ENCODE data around the gene GPC1.

GPC1 gene

GRCh38 chr2:240445961-240446663, 10.6 kb downstream of the GPC1 start:
- no peak for DNase-seq

GRCh38 chr2:240446664-240447175, 11.3 kb downstream of the GPC1 start:
- no peak for DNase-seq

DNA sequence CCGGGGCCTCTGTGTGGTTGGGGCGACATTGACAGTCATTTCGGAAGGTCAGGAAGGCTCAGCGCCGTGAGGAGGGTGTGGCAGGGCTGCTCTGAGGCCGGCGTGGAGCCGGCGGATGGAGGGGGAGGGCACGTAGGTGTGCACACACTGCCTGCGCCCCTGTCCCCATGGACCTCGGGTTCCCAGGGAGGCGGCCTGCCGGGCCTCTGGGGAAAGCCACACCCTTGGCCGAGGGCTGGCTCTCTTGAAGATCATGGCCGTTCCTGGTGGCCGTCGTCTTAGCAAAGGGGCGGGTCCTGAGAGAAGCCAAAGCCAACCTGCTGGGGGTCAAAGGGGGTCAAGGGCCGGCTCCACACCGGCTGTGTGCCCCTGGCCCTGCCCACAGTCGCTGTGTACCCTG, 11.9 kb downstream of the GPC1 start:
- DNase-seq: no peak

DNA sequence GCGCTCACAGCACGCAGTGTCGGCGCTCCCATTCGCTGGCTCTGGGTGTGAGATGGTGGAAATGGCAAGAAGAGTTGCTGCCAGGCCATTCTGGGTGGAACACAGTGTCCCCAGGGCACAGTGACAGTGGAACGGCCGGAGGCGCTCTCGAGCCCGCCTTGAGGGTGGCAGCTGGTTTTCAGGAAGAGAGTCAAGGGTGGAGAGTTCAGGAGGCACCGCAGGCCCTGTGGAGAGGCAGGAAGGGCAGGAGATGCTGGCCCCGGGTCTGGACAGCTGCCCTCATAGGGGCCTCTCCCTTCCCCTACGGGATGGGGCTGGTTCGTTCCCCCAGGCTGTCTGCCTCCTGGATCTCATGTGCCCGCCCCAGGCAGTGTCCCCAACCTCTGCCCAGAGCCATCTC, 12.5 kb downstream of the GPC1 start:
- no peak for DNase-seq

DNA sequence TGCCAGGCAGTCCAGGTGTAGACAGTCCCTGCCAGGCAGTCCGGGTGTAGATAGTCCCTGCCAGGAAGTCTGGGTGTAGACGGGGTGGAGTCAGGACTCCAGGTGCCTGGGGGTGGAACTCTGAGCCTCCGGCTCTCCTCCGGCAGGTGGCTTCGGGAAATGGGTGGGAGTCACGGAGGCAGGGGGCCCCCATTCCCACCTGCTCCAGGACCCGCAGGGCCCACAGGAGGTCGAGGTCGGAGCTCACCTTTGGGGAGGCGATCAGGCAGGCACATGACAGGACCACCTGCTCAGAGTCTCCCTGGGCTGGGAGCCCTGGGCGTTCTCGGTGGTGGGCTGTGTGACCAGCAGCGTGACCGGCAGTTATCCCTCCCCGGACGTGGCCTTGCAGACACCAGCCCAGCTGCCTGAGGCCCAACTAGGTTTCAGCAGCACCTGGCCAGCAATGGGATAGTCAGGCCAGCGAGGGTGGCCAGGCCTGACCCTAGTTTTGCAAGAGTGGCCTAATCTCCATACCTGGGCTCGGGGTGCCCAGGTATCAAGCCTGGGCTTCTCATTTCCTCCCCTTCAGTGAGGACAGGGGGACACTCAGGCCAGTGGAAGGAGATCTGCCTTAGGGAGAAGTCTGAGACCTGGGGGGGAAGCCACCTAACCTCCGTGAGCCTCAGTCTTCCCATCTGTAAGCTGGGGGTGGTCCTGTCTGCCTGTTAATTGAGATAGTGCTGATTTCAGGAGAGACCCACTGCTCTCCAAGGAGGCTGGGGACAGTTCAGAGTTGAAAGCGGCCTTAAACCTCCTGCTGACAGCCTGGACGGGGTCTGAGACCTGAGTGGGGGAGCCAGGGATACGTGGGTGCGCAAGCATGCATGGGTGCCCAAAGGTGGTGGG, 13.2 kb downstream of the GPC1 start:
- no peak for DNase-seq

DNA sequence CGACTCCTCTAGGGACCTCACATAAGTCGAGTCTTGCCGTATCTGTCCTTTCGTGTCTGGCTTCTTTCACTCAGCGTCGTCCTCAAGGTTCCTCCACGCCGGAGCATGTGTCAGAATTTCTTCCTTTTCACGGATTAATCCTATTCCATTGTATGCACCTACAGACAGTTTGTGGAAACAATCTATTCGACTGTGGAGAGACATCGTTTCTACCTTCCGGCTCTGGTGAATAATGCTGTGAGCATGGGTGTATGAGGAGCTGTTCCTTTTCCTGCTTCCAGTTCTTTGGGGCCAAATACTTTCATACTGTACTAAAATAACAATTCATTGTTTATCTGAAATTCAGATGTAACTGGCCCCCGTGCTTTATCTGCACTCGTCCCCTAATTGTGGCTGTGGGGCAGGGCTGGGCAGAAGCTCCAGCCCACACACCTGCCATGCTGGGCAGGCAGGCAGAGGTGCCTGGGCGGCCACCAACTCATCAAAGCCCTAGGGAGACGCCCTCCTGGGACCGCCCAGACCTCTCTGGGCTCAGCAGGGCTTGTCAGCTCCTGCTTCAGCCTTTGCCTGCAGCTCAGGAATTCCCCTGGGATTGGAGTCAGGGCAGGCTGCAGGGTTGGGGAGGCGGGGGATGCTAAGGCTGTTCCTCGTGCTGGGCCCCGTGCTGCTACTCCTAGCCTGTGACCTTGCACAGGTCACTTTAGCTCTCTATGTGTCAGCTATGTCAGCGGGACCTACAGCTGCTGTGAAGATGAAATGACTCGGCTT, 14.5 kb downstream of the GPC1 start:
- no peak for DNase-seq

DNA sequence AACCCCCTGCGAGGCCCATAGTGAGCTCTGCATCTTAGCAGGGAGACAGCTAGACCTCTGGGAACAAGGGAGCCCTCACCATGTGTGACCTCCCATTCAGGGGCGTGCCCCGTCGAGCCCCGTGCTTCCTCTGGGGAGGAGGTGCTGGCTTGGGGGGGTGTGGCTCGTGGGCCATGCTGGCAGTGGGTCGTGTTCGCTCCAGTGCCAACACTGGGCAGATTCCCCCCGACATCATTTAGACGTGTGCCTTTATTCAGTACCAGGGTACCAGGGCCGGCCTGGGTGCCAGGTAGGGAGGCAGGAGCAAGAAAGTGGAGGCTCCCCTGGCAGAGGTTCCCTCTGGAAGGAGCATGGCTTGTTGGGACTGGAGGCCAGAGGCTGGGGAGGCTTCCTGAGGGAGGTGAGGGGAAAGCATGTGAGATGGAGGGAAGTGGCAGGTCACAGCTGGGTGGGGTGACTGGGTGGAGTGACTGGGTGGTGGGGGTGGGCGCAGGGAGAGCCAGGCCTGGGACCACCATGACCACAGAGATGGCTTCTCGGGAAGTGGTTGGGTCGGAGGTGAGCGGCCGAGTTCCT, 15.2 kb downstream of the GPC1 start:
- no peak for DNase-seq

GRCh38 chr2:240451108-240451611, 15.7 kb downstream of the GPC1 start:
- no peak for DNase-seq

DNA sequence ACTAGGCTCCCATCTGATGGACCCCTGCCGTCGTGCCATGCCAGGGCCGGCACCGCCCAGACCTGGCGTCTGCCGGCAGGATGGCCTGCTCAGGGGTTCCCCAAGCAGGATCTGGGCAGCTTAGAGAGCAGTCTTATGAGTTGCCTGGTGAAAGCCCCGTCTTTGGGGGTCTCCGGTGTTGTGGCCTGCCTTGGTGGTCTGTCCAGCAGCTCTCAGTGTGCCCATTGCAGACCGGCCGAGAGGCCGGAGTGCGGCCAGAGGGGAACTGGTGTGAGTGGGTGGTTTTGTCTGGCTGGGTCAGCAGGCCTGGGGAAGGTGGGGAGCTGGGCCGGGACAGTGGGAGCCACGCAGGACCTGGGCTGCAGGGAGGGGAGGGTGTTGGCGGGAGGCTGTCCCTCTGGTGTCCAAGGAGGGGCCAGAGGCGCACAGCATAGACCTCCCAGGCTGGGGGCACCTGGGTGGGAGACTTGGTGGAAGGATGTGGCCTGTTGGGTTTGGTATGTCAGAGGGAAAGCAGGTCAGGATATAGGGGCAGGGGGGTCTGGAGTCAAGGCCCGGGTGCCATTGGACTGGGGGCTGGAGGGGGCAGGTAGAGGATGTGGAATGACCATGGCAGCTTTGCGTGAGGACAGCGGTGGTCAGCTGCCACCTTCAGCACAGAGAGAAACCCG, 16.5 kb downstream of the GPC1 start:
- no peak for DNase-seq

DNA sequence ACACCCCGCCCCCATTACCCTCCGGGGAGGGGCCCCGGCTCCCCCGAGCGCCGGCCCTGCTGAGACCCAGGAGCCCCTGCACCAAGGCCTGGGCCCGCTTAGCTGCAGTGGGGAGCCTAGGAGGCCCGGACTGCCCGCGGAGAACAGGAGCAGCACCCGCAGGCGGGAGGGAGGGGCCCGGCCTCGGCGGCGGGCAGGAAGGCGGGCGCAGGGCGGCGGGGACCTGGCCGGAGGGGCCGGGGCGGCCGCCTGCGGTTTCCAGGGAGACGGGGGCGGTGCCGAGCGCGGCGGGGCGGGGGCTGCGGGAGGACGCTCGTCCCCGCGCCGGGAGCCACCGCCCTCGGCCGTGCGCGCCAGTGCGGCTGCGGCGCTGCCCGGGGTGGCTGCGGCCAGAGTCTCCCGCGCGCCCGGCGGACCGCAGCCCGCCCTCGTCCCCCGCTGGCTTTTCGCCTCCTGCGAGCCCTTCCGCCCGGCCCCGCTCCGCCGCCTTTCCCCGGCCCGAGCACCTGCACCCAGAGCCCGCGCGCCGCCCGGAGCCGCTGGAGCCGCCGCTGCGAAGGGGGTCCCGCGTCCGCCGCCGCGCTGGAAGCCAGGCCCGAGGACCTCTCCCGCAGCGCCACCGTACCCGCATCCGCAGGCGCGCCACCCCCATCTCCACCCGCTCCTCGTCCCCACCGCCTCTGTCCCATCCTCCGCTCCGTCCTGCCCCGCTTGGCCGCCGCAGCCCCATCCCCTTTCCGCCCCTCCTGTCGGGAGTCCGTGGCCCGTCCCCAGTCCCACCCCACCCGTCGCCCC, 17.2 kb downstream of the GPC1 start:
- DNase-seq: no peak

- no peak for DNase-seq
Observed at GRCh38 chr2:240453461-240454105, 18.1 kb downstream of the GPC1 start.

- no peak for DNase-seq
Observed at GRCh38 chr2:240454106-240454901, 18.8 kb downstream of the GPC1 start.

DNA sequence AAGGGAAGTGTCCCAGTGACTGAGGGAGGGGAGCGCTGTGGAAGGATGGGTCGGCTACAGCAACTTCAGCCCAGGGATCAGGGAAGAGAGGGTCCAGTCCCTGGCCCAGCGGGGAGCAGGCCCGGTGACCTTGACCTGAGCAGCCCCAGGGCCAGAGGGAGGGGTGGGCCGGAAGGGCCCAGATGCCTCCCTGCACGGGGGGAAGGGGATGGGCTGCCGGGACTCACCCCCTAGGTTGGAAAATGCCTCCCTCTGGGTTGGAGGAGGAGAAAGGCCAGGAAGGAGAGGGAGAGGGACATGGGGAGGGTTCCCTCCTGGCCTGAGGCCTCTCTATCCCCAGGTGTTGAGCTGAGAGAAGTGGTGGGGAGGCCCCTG, 19.8 kb downstream of the GPC1 start:
- DNase-seq: no peak

- no peak for DNase-seq
Observed at GRCh38 chr2:240455647-240456446, 20.4 kb downstream of the GPC1 start.

DNA sequence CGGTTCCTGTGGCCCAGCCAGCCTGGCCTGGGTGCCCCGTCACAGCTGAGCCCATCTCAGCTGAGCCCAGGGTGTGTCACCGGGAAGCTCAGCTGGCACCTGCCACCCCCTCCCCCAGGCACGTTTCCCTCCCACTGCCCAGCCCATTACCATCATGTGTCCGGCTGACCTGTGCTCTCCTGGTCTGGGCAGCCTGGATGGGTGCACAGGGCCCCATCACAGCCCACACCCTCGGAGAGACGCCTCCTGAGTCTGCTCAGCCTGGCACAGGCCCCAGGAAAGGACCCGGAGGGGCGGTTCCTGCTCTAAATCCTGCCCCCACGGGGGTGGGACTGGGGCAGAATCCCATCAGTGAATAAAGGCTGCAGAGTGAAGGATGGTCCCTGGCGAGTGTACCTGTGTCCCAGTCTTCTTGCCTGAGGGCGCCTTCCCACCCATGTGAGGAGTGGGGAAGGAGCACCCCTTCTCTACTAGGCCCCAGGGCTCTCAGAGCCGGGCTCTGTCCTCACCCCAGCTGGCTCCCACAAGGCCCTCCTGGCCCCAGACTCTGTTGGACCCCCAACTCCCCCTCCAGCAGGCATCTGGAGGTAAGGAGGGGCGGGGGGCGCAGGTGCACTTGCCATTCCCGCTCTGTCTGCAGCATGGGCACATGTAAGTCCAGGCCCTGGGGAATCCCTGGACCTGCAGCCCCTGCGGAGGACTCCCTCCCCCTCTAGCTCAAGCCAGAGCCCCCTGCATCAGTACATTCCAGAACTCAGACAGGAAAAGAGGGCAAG, 21.2 kb downstream of the GPC1 start:
- no peak for DNase-seq

DNA sequence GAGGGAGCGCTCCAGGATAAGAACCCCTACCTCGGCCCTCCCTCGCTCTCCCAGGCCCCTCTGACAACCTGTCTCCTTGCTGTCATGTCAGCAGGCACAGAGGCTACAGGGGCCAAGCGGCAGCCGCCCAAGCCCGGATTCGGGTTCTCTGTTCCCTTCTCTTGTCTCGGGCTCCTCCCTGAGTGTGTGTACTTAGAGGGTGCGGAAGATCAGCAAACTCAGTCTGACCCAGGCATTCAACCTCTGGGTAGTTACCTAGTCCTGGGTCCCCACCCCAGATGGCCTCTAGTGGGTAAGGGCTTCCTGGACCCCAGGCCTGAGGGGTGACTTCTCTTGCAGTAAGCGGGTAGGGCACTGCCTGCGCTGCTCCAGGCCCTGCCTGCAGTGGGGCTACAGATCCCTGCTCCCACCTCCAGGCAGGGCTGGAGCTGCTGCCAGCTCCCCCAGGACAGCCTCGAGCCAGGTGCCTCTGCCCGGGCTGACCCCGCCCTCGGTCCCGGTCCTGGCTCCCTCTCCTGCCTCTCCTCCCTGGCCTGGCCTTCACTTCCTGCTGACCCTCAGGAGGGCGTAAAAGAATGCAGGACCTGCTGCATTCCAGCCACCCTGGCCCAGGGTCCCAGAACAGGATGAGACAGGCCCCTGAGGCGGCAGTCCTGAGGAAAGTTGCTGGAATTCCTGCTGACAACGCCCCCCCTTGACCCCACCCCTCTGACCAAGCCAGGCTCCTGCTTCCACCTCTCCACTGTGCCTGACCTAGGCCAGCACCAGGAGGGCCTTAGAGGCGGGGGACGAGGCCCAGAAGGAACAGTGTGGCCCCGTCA, 22.0 kb downstream of the GPC1 start:
- no peak for DNase-seq

All from activated CD8-positive, alpha-beta memory T cell treated with anti-CD3 and anti-CD28 coated beads, Interleukin-2, amount 50 U/mL, for 4 hours (primary cell).